ENCODE data around the gene FOXA1.

FOXA1 gene

GRCh38 chr14:37643701-37644100 is 48.7 kb upstream of the FOXA1 start:
- ChIA-PET CTCF (interaction anchor here (1.1 to 1.3 kb wide), 2 partner anchors 50 to 231 kb away, joined by 3 read pairs; no protein-coding TSS in a partner anchor), POLR2A (no interaction called here)
- TF ChIP-seq ZNF785 (tag by site-specific recombination; IDR thresholded peaks at IDR 0.05) (no peak), ZNF112 (tag by site-specific recombination; IDR thresholded peaks at IDR 0.05) (no peak), ZNF704 (tag by site-specific recombination; IDR thresholded peaks at IDR 0.05) (no peak), ZNF202 (tag by site-specific recombination; IDR thresholded peaks at IDR 0.05; ENCODE audit: borderline replicate concordance) (no peak), ZNF518A (tag by site-specific recombination; conservative IDR thresholded peaks at IDR 0.05; ENCODE audit: low read depth) (no peak), ZSCAN16 (tag by site-specific recombination; IDR thresholded peaks at IDR 0.05) (no peak), ZNF776 (tag by site-specific recombination; IDR thresholded peaks at IDR 0.05; ENCODE audit: borderline replicate concordance) (no peak), PATZ1 (tag by site-specific recombination; IDR thresholded peaks at IDR 0.05) (no peak), ZNF792 (tag by site-specific recombination; IDR thresholded peaks at IDR 0.05) (no peak), KLF16 (tag by site-specific recombination; IDR thresholded peaks at IDR 0.05) (no peak), TSHZ1 (tag by site-specific recombination; IDR thresholded peaks at IDR 0.05; ENCODE audit: borderline replicate concordance) (no peak), HOXC10 (CRISPR knock-in tag; IDR thresholded peaks at IDR 0.05) (no peak), HIC1 (tag by site-specific recombination; IDR thresholded peaks at IDR 0.05) (no peak)
- TF ChIP-seq, protein P1, sequence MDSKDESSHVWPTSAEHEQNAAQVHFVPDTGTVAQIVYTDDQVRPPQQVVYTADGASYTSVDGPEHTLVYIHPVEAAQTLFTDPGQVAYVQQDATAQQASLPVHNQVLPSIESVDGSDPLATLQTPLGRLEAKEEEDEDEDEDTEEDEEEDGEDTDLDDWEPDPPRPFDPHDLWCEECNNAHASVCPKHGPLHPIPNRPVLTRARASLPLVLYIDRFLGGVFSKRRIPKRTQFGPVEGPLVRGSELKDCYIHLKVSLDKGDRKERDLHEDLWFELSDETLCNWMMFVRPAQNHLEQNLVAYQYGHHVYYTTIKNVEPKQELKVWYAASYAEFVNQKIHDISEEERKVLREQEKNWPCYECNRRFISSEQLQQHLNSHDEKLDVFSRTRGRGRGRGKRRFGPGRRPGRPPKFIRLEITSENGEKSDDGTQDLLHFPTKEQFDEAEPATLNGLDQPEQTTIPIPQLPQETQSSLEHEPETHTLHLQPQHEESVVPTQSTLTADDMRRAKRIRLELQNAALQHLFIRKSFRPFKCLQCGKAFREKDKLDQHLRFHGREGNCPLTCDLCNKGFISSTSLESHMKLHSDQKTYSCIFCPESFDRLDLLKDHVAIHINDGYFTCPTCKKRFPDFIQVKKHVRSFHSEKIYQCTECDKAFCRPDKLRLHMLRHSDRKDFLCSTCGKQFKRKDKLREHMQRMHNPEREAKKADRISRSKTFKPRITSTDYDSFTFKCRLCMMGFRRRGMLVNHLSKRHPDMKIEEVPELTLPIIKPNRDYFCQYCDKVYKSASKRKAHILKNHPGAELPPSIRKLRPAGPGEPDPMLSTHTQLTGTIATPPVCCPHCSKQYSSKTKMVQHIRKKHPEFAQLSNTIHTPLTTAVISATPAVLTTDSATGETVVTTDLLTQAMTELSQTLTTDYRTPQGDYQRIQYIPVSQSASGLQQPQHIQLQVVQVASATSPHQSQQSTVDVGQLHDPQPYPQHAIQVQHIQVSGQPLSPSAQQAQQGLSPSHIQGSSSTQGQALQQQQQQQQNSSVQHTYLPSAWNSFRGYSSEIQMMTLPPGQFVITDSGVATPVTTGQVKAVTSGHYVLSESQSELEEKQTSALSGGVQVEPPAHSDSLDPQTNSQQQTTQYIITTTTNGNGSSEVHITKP (tag by site-specific recombination; IDR thresholded peaks at IDR 0.05): no peak
- no peak overlapping the region for H3K4me3 ChIP-seq (ENCODE audit: low read depth, low read length)
- no peaks in the 10 kb centered on the region for H3K9me3 ChIP-seq (ENCODE audit: control insufficient read depth, insufficient read depth, low read depth, low read length)
- no peaks in the 10 kb centered on the region; a peak in 1 of 3 replicates for H3K36me3 ChIP-seq (ENCODE audit: control insufficient read depth in 2 of 2, insufficient read depth in 1 of 2, low read length in 2 of 2)
- H3K4me1 ChIP-seq (ENCODE audit: control insufficient read depth, insufficient read depth, low read length): peaks cover 6% of the 10 kb centered on the region; the same call in 1 of the 2 replicates
- no peak overlapping the region for H3K27ac ChIP-seq (ENCODE audit: extremely low read depth, low read depth, low read length)
